SK-N-SH (cell line): ENCODE measurements around the gene GATAD2B. TPM values are rescaled to one million over a fixed set of nuclear protein-coding genes. Genes with fewer than 3 reads are reported as not detected.

Experiments used
- CTCF ChIA-PET: fragments of 300-600, 350-600 bp; formaldehyde crosslinking; extraction: SDS; loops from one replicate; lab custom pipeline; 2021; lab: Yijun Ruan, JAX
- POLR2A ChIA-PET: fragments of 350-600 bp; sonication (Branson Sonifier 250); formaldehyde crosslinking; extraction: SDS; loops from one replicate; lab custom pipeline; 2020; ENCODE audit warnings: antibody characterized with exemption, inconsistent platforms; lab: Yijun Ruan, JAX
- DNase-seq: peaks from one replicate; pipeline ENCODE4 v3.0.0; 2012
- H2AFZ ChIP-seq: fragments of 200-600 bp; sonication (generic); 2 replicates; pipeline ENCODE4 v1.8.1; 2016; ENCODE audit warnings: antibody characterized with exemption, mild to moderate bottlenecking, low read depth
- H3F3A ChIP-seq: fragments of 200-600 bp; sonication (generic); replicated peaks from 2 replicates; pipeline ENCODE3; 2016; ENCODE audit warnings: antibody characterized with exemption, mild to moderate bottlenecking; ENCODE audit not compliant: insufficient read depth
- H3K27ac ChIP-seq, 2 experiments: fragments of 200-500 bp in 1 of 2; fragments of 200-600 bp in 1 of 2; sonication (Bioruptor generic) in 1 of 2; sonication (generic), shearing (Covaris generic) in 1 of 2; 2 replicates each; pipeline versions ENCODE4 v1.5.1 to v1.6.1; 2014 to 2016; ENCODE audit warnings: low read depth in 2 of 2, inconsistent platforms in 1 of 2, low read length in 1 of 2, mild to moderate bottlenecking in 1 of 2, mixed read lengths in 1 of 2
- H3K27me3 ChIP-seq: fragments of 200-600 bp; sonication (generic), shearing (Covaris generic); 2 replicates; pipeline ENCODE4 v1.6.1; 2016; ENCODE audit warnings: mixed run types; ENCODE audit not compliant: insufficient read depth
- H3K36me3 ChIP-seq, 2 experiments: fragments of 200-500 bp in 1 of 2; fragments of 200-600 bp in 1 of 2; sonication (Bioruptor generic) in 1 of 2; sonication (generic) in 1 of 2; replicated peaks in 1 of 2; 2 replicates each; pipeline versions ENCODE3 to v1.5.1; 2014 to 2016; ENCODE audit warnings: low read length in 1 of 2, mild to moderate bottlenecking in 1 of 2; ENCODE audit not compliant: insufficient read depth in 2 of 2, control insufficient read depth in 1 of 2
- H3K4me1 ChIP-seq, 2 experiments: fragments of 200-500 bp in 1 of 2; fragments of 200-600 bp in 1 of 2; sonication (Bioruptor generic) in 1 of 2; sonication (generic), shearing (Covaris generic) in 1 of 2; 2 replicates each; pipeline versions ENCODE4 v1.5.1 to v1.6.1; 2014 to 2016; ENCODE audit warnings: low read depth in 1 of 2, low read length in 1 of 2, mixed run types in 1 of 2; ENCODE audit not compliant: insufficient read depth in 2 of 2, control insufficient read depth in 1 of 2
- H3K4me2 ChIP-seq: fragments of 200-600 bp; sonication (generic), shearing (Covaris generic); 2 replicates; pipeline ENCODE4 v1.6.1; 2017; ENCODE audit warnings: mixed run types
- H3K4me3 ChIP-seq, 2 experiments: fragments of 200-500 bp in 1 of 2; fragments of 200-600 bp in 1 of 2; sonication (Bioruptor generic) in 1 of 2; sonication (generic), shearing (Covaris generic) in 1 of 2; 2 replicates each; pipeline versions ENCODE4 v1.5.1 to v1.8.1; 2014 to 2016; ENCODE audit warnings: low read depth in 2 of 2, inconsistent platforms in 1 of 2, low read length in 1 of 2, mild to moderate bottlenecking in 1 of 2, mixed read lengths in 1 of 2, moderate library complexity in 1 of 2
- H3K79me2 ChIP-seq: fragments of 200-600 bp; sonication (generic); 2 replicates; pipeline ENCODE4 v1.8.1; 2017; ENCODE audit warnings: mild to moderate bottlenecking; ENCODE audit not compliant: insufficient read depth
- H3K9ac ChIP-seq: fragments of 200-600 bp; sonication (generic); 2 replicates; pipeline ENCODE4 v1.6.1; 2017; ENCODE audit warnings: mixed run types
- H3K9me2 ChIP-seq: fragments of 200-600 bp; sonication (generic); 2 replicates; pipeline ENCODE4 v1.6.1; 2017; ENCODE audit warnings: mixed run types
- H3K9me3 ChIP-seq: fragments of 200-600 bp; sonication (generic); 2 replicates; pipeline ENCODE4 v1.6.1; 2017; ENCODE audit warnings: mixed run types, mild to moderate bottlenecking, moderate library complexity
- H4K20me1 ChIP-seq: fragments of 200-600 bp; sonication (generic); 2 replicates; pipeline ENCODE4 v1.6.1; 2017; ENCODE audit warnings: mild to moderate bottlenecking, mixed run types; ENCODE audit not compliant: insufficient read depth
- CHD2 ChIP-seq: fragments of 150-350 bp; IDR thresholded peaks from 2 replicates; pipeline ENCODE4 v1.6.1; 2018; ENCODE audit warnings: low read length; ENCODE audit not compliant: partially characterized antibody
- EP300 ChIP-seq, 2 experiments: IDR thresholded peaks; 2 replicates each; pipeline versions ENCODE4 v1.4.0 to v1.6.1; 2012; ENCODE audit warnings: borderline replicate concordance in 1 of 2, low read depth in 1 of 2, low read length in 1 of 2
- FOSL2 ChIP-seq: IDR thresholded peaks from 2 replicates; pipeline ENCODE4 v1.4.0; 2012; ENCODE audit warnings: low read depth, mild to moderate bottlenecking, moderate library complexity, borderline replicate concordance
- FOXJ3 ChIP-seq: sonication (generic); formaldehyde crosslinking; IDR thresholded peaks from 2 replicates; pipeline ENCODE4 v1.5.1; 2020; ENCODE audit warnings: mild to moderate bottlenecking, missing genetic modification reagents
- FOXM1 ChIP-seq: IDR thresholded peaks from 2 replicates; pipeline ENCODE4 v1.4.0; 2012; ENCODE audit warnings: low read depth, mild to moderate bottlenecking
- GABPA ChIP-seq: IDR thresholded peaks from 2 replicates; pipeline ENCODE4 v1.4.0; 2012; ENCODE audit warnings: low read depth, mild to moderate bottlenecking
- GATA2 ChIP-seq: sonication (generic); formaldehyde crosslinking; IDR thresholded peaks from 2 replicates; pipeline ENCODE4 v1.5.0; 2020; ENCODE audit warnings: mild to moderate bottlenecking, missing genetic modification reagents
- MXI1 ChIP-seq: IDR thresholded peaks from 2 replicates; pipeline ENCODE4 v1.6.1; 2012; ENCODE audit warnings: mild to moderate bottlenecking, low read depth, low read length, improper control_type of control experiment
- RAD21 ChIP-seq: IDR thresholded peaks from 2 replicates; pipeline ENCODE4 v1.6.1; 2012; ENCODE audit warnings: mild to moderate bottlenecking, low read length
- RCOR1 ChIP-seq: fragments of 150-350 bp; IDR thresholded peaks from 2 replicates; pipeline ENCODE4 v1.6.1; 2017; ENCODE audit warnings: antibody characterized with exemption, low read length
- RFX5 ChIP-seq: IDR thresholded peaks from 2 replicates; pipeline ENCODE4 v1.6.1; 2012; ENCODE audit warnings: mild to moderate bottlenecking, improper control_type of control experiment, low read length
- SIN3A ChIP-seq: IDR thresholded peaks from 2 replicates; pipeline ENCODE4 v1.6.1; 2012; ENCODE audit warnings: low read depth, mild to moderate bottlenecking, low read length, moderate library complexity, borderline replicate concordance
- TAF1 ChIP-seq: IDR thresholded peaks from 2 replicates; pipeline ENCODE4 v1.6.1; 2012; ENCODE audit warnings: low read depth, mild to moderate bottlenecking, low read length, moderate library complexity, borderline replicate concordance
- TCF12 ChIP-seq: IDR thresholded peaks from 2 replicates; pipeline ENCODE4 v1.4.0; 2012
- WGBS: methylation state at CpG from one replicate; pipeline ENCODE4 v1.1.6; 2017; ENCODE audit warnings: low lambda C conversion rate; 5-methylcytosine and 5-hydroxymethylcytosine counted together
- polyA plus RNA-seq, 3 experiments: library from polyadenylated mRNA; depleted of rRNA; stranded (reverse); fragments of >200 nt; gene quantifications; 2 replicates each; pipeline ENCODE4 v1.2.3, GENCODE V29; 2012
- TF ChIP-seq, protein P1 (sequence below): IDR thresholded peaks from 2 replicates; pipeline ENCODE4 v1.6.1; 2012; ENCODE audit warnings: mild to moderate bottlenecking, low read depth, low read length, moderate library complexity
- TF ChIP-seq, protein P2 (sequence below): IDR thresholded peaks from 2 replicates; pipeline ENCODE4; 2012
- TF ChIP-seq, protein P3 (sequence below): IDR thresholded peaks from 2 replicates; pipeline ENCODE4 v1.4.0; 2012; ENCODE audit warnings: low read depth
- TF ChIP-seq, protein P4 (sequence below): fragments of 150-350 bp; IDR thresholded peaks from 2 replicates; pipeline ENCODE4 v1.6.1; 2017; ENCODE audit warnings: antibody characterized with exemption, low read length, low read depth, borderline replicate concordance

Gene GATAD2B
- polyA plus RNA-seq, 1 of the 3 experiments (the other 2 are of a cell fraction) = 2.8 TPM

DNA sequence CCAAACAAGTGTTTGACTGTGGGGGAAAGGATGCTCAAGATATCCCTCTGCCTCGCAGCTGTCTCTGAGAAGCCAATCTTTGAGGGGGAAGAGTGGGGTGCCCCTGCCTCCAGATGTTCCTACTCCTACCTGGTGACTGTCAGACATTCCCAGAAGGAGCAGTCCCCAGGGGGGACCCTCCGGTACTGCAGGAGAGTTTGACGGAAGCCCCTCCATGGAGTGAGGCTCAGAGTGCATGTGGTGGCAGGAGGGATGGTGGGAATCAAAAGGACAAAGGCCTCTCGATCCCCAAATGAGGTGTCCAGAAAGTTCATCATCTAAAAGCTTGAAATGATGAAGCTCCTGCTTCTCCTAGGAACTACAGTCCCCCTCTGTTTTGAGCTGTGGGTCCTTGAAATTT lies 142.2 kb downstream of the GATAD2B start:
- no peaks in the 10 kb centered on the region for H3K79me2 ChIP-seq
- no peak overlapping the region for H3K4me3 ChIP-seq
- H4K20me1 ChIP-seq = no peaks in the 10 kb centered on the region
- ChIA-PET CTCF (interaction anchor here (0.9 to 1.9 kb wide), 3 partner anchors 10 to 206 kb away, joined by 3 to 8 read pairs (median 5); partner anchors contain the start of gene RAB13), POLR2A (no interaction called here)
- 88% methylated on average over 4 of the region's 4 CpGs for whole genome bisulfite sequencing
- DNase-seq = no peak
- no peak overlapping the region for H2AFZ ChIP-seq
- peaks cover 4 to 12% of the 10 kb centered on the region in 2 experiments; a peak in 2 of 4 replicates for H3K4me1 ChIP-seq
- no peaks in the 10 kb centered on the region for H3K9me3 ChIP-seq
- H3K27me3 ChIP-seq = no peaks in the 10 kb centered on the region
- H3K27ac ChIP-seq = no peak overlapping the region
- TF ChIP-seq, protein P1, sequence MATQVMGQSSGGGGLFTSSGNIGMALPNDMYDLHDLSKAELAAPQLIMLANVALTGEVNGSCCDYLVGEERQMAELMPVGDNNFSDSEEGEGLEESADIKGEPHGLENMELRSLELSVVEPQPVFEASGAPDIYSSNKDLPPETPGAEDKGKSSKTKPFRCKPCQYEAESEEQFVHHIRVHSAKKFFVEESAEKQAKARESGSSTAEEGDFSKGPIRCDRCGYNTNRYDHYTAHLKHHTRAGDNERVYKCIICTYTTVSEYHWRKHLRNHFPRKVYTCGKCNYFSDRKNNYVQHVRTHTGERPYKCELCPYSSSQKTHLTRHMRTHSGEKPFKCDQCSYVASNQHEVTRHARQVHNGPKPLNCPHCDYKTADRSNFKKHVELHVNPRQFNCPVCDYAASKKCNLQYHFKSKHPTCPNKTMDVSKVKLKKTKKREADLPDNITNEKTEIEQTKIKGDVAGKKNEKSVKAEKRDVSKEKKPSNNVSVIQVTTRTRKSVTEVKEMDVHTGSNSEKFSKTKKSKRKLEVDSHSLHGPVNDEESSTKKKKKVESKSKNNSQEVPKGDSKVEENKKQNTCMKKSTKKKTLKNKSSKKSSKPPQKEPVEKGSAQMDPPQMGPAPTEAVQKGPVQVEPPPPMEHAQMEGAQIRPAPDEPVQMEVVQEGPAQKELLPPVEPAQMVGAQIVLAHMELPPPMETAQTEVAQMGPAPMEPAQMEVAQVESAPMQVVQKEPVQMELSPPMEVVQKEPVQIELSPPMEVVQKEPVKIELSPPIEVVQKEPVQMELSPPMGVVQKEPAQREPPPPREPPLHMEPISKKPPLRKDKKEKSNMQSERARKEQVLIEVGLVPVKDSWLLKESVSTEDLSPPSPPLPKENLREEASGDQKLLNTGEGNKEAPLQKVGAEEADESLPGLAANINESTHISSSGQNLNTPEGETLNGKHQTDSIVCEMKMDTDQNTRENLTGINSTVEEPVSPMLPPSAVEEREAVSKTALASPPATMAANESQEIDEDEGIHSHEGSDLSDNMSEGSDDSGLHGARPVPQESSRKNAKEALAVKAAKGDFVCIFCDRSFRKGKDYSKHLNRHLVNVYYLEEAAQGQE = no peak
- TF ChIP-seq SIN3A (no peak), RAD21 (no peak), EP300 (IDR thresholded peaks at IDR 0.05; ENCODE audit: borderline replicate concordance in 1 of 2, low read depth in 1 of 2, low read length in 1 of 2) (no peak), GABPA (no peak), FOXJ3 (CRISPR knock-in tag) (no peak), MXI1 (no peak), FOSL2 (no peak), TCF12 (no peak), GATA2 (no peak), FOXM1 (no peak), CHD2 (no peak), RFX5 (no peak), RCOR1 (no peak), TAF1 (no peak)
- TF ChIP-seq, protein P2, sequence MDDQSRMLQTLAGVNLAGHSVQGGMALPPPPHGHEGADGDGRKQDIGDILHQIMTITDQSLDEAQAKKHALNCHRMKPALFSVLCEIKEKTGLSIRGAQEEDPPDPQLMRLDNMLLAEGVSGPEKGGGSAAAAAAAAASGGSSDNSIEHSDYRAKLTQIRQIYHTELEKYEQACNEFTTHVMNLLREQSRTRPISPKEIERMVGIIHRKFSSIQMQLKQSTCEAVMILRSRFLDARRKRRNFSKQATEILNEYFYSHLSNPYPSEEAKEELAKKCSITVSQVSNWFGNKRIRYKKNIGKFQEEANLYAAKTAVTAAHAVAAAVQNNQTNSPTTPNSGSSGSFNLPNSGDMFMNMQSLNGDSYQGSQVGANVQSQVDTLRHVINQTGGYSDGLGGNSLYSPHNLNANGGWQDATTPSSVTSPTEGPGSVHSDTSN = no peak
- TF ChIP-seq, protein P3, sequence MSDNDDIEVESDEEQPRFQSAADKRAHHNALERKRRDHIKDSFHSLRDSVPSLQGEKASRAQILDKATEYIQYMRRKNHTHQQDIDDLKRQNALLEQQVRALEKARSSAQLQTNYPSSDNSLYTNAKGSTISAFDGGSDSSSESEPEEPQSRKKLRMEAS = no peak
- TF ChIP-seq, protein P4, sequence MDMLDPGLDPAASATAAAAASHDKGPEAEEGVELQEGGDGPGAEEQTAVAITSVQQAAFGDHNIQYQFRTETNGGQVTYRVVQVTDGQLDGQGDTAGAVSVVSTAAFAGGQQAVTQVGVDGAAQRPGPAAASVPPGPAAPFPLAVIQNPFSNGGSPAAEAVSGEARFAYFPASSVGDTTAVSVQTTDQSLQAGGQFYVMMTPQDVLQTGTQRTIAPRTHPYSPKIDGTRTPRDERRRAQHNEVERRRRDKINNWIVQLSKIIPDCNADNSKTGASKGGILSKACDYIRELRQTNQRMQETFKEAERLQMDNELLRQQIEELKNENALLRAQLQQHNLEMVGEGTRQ = no peak
- H3K36me3 ChIP-seq = no peaks in the 10 kb centered on the region
- H3F3A ChIP-seq = peaks cover 4% of the 10 kb centered on the region
- H3K9ac ChIP-seq = no peak overlapping the region
- no peak overlapping the region for H3K4me2 ChIP-seq
- H3K9me2 ChIP-seq = no peaks in the 10 kb centered on the region
